ENCODE measurements around the gene LRRC8C. TPM values are rescaled to one million over a fixed set of nuclear protein-coding genes. Genes with fewer than 3 reads are reported as not detected.

Gene LRRC8C
- total RNA-seq, 1 experiment from 2014 or later, result 8.4 TPM

DNA sequence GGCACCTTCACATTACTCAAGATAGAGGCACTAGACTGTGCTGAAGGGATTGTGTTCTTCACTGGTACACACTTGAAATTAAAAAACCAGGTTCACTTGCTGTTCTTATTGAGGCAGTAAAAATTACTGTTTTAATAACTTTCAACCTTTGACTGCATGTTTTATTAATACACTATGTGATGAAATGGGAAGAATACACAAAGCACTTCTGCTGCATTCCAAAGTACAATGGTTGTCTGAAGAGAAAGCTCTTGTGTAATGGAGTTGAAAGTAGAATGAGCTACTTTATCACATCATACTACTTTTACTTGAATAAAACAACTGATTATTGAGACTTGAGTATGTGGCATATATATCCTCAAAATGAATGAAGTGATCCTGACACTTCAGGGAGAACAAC lies 49.7 kb downstream of the LRRC8C start:
- no peak overlapping the region for H2AFZ ChIP-seq (ENCODE audit: low read depth, low read length, poor library complexity, severe bottlenecking)
- no peaks in the 10 kb centered on the region for H3K27me3 ChIP-seq (ENCODE audit: insufficient read depth, low read length)
- H3K9ac ChIP-seq (ENCODE audit: low read length), result no peak overlapping the region
- no peaks in the 10 kb centered on the region for H3K36me3 ChIP-seq (ENCODE audit: control insufficient read depth in 1 of 2, insufficient read depth in 2 of 2, low read length in 2 of 2)
- H3K9me3 ChIP-seq (ENCODE audit: control insufficient read depth in 1 of 2, insufficient read depth in 1 of 2, low read depth in 1 of 2, low read length in 2 of 2), result no peaks in the 10 kb centered on the region
- ATAC-seq (no peak), DNase-seq (ENCODE audit: low read depth, low spot score) (no peak)
- H4K20me1 ChIP-seq (ENCODE audit: insufficient read depth), result no peaks in the 10 kb centered on the region
- ChIA-PET POLR2A (no interaction called here), RAD21 (ENCODE audit: low non-redundant PET in 1 of 2, low total read pairs in 2 of 2, uncharacterized antibody in 2 of 2, unreplicated experiment in 2 of 2) (no interaction called here), CTCF (no interaction called here)
- H3K4me2 ChIP-seq (ENCODE audit: low read length), result no peak overlapping the region
- no peaks in the 10 kb centered on the region for H3K79me2 ChIP-seq (ENCODE audit: insufficient read depth, low read length)
- TF ChIP-seq POLR2A (IDR thresholded peaks at IDR 0.05; ENCODE audit: borderline replicate concordance, extremely low read depth, insufficient read depth, insufficient read length) (no peak), CBX3 (IDR thresholded peaks at IDR 0.05; ENCODE audit: low read depth) (no peak), SIN3A (IDR thresholded peaks at IDR 0.05; ENCODE audit: low read depth) (no peak), EZH2phosphoT487 (IDR thresholded peaks at IDR 0.05; ENCODE audit: borderline replicate concordance) (no peak)
- TF ChIP-seq, protein P1, sequence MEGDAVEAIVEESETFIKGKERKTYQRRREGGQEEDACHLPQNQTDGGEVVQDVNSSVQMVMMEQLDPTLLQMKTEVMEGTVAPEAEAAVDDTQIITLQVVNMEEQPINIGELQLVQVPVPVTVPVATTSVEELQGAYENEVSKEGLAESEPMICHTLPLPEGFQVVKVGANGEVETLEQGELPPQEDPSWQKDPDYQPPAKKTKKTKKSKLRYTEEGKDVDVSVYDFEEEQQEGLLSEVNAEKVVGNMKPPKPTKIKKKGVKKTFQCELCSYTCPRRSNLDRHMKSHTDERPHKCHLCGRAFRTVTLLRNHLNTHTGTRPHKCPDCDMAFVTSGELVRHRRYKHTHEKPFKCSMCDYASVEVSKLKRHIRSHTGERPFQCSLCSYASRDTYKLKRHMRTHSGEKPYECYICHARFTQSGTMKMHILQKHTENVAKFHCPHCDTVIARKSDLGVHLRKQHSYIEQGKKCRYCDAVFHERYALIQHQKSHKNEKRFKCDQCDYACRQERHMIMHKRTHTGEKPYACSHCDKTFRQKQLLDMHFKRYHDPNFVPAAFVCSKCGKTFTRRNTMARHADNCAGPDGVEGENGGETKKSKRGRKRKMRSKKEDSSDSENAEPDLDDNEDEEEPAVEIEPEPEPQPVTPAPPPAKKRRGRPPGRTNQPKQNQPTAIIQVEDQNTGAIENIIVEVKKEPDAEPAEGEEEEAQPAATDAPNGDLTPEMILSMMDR (IDR thresholded peaks at IDR 0.05 in 2 of 3, conservative IDR thresholded peaks at IDR 0.05 in 1 of 3; ENCODE audit: borderline replicate concordance in 1 of 3, insufficient read depth in 1 of 3, low read depth in 2 of 3, low read length in 2 of 3), result no peak
- TF ChIP-seq, protein P2, sequence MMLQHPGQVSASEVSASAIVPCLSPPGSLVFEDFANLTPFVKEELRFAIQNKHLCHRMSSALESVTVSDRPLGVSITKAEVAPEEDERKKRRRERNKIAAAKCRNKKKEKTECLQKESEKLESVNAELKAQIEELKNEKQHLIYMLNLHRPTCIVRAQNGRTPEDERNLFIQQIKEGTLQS (IDR thresholded peaks at IDR 0.05), result no peak
- no peak overlapping the region for H3K4me3 ChIP-seq (replicated peaks in 1 of 2; ENCODE audit: low read depth in 1 of 2, low read length in 2 of 2)
- no peaks in the 10 kb centered on the region for H3K4me1 ChIP-seq (ENCODE audit: control insufficient read depth in 1 of 2, insufficient read depth in 2 of 2, low read length in 2 of 2)
- intact Hi-C loops (cut with micrococcal nuclease), result no loop called here
- no TSS peak for BruUV-seq (replicated peaks)
- no peaks in the 10 kb centered on the region for H3K9me2 ChIP-seq (ENCODE audit: insufficient read depth)
- H3K27ac ChIP-seq (ENCODE audit: low read depth, low read length), result no peak overlapping the region

DNA sequence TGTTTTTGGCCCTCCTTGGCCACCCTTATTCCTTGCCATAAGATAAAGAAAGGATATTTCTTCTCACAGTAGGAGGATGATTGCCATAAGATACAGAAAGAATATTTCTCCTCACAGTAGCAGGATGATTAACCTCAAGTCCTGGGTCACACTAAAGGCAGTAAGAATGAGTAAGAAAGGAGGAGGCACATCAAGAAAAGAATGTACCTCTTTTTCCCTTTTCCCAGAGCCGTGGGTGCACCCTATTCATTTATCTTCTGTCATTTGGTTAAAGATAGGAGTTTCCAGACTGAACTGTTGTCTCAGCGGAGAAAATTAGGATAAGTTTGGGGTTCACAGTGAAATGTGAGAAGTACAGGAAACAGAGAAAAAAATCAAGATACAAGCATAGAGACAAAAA lies 52.5 kb downstream of the LRRC8C start:
- no peaks in the 10 kb centered on the region for H3K9me2 ChIP-seq (ENCODE audit: insufficient read depth)
- no peaks in the 10 kb centered on the region for H4K20me1 ChIP-seq (ENCODE audit: insufficient read depth)
- POLR2A ChIA-PET, result no interaction called here
- ATAC-seq (no peak), DNase-seq (ENCODE audit: low read depth, low spot score) (no peak)
- no peak overlapping the region for H3K9ac ChIP-seq (ENCODE audit: low read length)
- H2AFZ ChIP-seq (ENCODE audit: low read depth, low read length, poor library complexity, severe bottlenecking), result no peak overlapping the region
- H3K79me2 ChIP-seq (ENCODE audit: insufficient read depth, low read length), result no peaks in the 10 kb centered on the region
- no peaks in the 10 kb centered on the region for H3K36me3 ChIP-seq (ENCODE audit: control insufficient read depth in 1 of 2, insufficient read depth in 2 of 2, low read length in 2 of 2)
- no peaks in the 10 kb centered on the region for H3K27me3 ChIP-seq (ENCODE audit: insufficient read depth, low read length)
- CTCF ChIA-PET, result no interaction called here
- intact Hi-C loops (cut with micrococcal nuclease), result no loop called here
- H3K4me1 ChIP-seq (ENCODE audit: control insufficient read depth in 1 of 2, insufficient read depth in 2 of 2, low read length in 2 of 2), result no peaks in the 10 kb centered on the region
- no peak overlapping the region for H3K27ac ChIP-seq (ENCODE audit: low read depth, low read length)
- BruUV-seq (replicated peaks), result no TSS peak
- H3K9me3 ChIP-seq (ENCODE audit: control insufficient read depth in 1 of 2, insufficient read depth in 1 of 2, low read depth in 1 of 2, low read length in 2 of 2), result no peaks in the 10 kb centered on the region
- H3K4me3 ChIP-seq (replicated peaks in 1 of 2; ENCODE audit: low read depth in 1 of 2, low read length in 2 of 2), result no peak overlapping the region
- H3K4me2 ChIP-seq (ENCODE audit: low read length), result no peak overlapping the region
- RAD21 ChIA-PET (ENCODE audit: low non-redundant PET in 1 of 2, low total read pairs in 2 of 2, uncharacterized antibody in 2 of 2, unreplicated experiment in 2 of 2), result no interaction called here
- TF ChIP-seq EGR1 (IDR thresholded peaks at IDR 0.05; ENCODE audit: low read depth) (no peak), SP1 (IDR thresholded peaks at IDR 0.05; ENCODE audit: low read depth) (no peak), EZH2phosphoT487 (IDR thresholded peaks at IDR 0.05; ENCODE audit: borderline replicate concordance) (no peak), CBX3 (IDR thresholded peaks at IDR 0.05; ENCODE audit: low read depth) (no peak), TCF7L2 (IDR thresholded peaks at IDR 0.05; ENCODE audit: borderline replicate concordance, extremely low read depth, insufficient read depth, insufficient read length) (no peak), SIN3A (IDR thresholded peaks at IDR 0.05; ENCODE audit: low read depth) (no peak), RAD21 (IDR thresholded peaks at IDR 0.05; ENCODE audit: low read depth) (no peak), SRF (IDR thresholded peaks at IDR 0.05; ENCODE audit: low read depth) (no peak), FOSL1 (IDR thresholded peaks at IDR 0.05; ENCODE audit: low read depth) (no peak), ZNF274 (IDR thresholded peaks at IDR 0.05; ENCODE audit: low read depth, low read length) (no peak), JUND (IDR thresholded peaks at IDR 0.05) (no peak), POLR2AphosphoS5 (IDR thresholded peaks at IDR 0.05; ENCODE audit: low read depth, low read length) (no peak), CEBPB (IDR thresholded peaks at IDR 0.05; ENCODE audit: low read depth) (no peak), POLR2A (IDR thresholded peaks at IDR 0.05; ENCODE audit: borderline replicate concordance, extremely low read depth, insufficient read depth, insufficient read length) (no peak)
- TF ChIP-seq, protein P1 (IDR thresholded peaks at IDR 0.05 in 2 of 3, conservative IDR thresholded peaks at IDR 0.05 in 1 of 3; ENCODE audit: borderline replicate concordance in 1 of 3, insufficient read depth in 1 of 3, low read depth in 2 of 3, low read length in 2 of 3), result no peak
- TF ChIP-seq, protein P2 (IDR thresholded peaks at IDR 0.05), result no peak

Measured in HCT116 (cell line).